Coronary artery (tissue), 2 donors: Measurements from ENCODE around the gene VPS13D.

Experiments used
- DNase-seq: peaks from one replicate; pipeline ENCODE4 v3.0.0-alpha.2; 2017; ENCODE audit warnings: low spot score
- H3K27ac ChIP-seq, 2 donors: fragments of 200-600 bp; sonication (generic); one replicate each; pipeline ENCODE4 v1.5.1; 2016 to 2019
- H3K4me3 ChIP-seq: fragments of 200-600 bp; sonication (generic); 2 replicates; pipeline ENCODE4 v1.5.1; 2016; ENCODE audit warnings: mild to moderate bottlenecking, moderate library complexity
- TF ChIP-seq, protein P1 (sequence below): fragments of 200-600 bp; sonication (generic); IDR thresholded peaks from one replicate; pipeline ENCODE4 v1.5.1; 2019; ENCODE audit warnings: antibody characterized with exemption

The VPS13D gene

DNA sequence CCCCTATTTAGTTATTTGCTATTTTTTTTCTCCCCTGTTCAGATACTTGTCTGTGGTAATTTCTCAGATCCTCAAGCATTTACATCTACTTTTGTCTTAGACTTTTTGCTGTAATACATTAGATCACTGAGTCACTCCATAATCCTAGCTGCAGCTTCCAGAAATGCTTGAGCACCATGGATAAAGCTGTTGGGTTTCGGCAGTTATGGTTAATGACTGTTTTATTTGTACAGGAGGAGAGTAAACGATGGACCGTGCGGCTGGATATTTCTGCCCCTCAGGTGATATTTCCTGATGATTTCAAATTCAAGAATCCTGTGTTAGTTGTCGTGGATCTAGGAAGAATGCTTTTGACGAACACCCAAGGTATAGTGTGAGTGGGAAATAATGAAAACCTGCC is 42.9 kb downstream of the VPS13D start:
- TF ChIP-seq, protein P1, sequence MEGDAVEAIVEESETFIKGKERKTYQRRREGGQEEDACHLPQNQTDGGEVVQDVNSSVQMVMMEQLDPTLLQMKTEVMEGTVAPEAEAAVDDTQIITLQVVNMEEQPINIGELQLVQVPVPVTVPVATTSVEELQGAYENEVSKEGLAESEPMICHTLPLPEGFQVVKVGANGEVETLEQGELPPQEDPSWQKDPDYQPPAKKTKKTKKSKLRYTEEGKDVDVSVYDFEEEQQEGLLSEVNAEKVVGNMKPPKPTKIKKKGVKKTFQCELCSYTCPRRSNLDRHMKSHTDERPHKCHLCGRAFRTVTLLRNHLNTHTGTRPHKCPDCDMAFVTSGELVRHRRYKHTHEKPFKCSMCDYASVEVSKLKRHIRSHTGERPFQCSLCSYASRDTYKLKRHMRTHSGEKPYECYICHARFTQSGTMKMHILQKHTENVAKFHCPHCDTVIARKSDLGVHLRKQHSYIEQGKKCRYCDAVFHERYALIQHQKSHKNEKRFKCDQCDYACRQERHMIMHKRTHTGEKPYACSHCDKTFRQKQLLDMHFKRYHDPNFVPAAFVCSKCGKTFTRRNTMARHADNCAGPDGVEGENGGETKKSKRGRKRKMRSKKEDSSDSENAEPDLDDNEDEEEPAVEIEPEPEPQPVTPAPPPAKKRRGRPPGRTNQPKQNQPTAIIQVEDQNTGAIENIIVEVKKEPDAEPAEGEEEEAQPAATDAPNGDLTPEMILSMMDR: no peak

DNA sequence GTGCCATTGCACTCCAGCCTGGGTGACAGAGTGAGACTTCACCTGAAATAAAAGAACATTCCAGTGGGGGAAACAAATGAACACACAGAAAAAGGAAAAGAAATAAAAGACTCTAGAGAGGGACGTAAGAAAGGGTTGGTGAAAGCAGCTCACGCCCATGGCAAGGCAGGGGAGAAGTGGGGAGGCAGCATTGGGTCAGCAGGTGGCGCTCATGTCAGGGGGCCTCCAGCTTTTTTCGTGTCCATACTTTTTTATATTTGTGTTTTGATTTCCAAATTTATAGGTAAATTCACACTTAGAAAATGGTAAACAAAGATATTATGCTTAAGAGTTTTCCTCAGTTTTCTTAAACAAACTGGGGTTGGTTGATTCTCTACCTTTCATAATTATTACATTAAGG is 45.5 kb downstream of the VPS13D start:
- no peak overlapping the region for H3K4me3 ChIP-seq
- no peak for DNase-seq
- H3K27ac ChIP-seq: no peak overlapping the region
- TF ChIP-seq, protein P1: peak; percentile 72

More for the DNA sequence above, 42.9 kb downstream of the VPS13D start:
- Histone ChIP-seq H3K4me3 (no peak overlapping the region), H3K27ac (no peak overlapping the region)
- DNase-seq: no peak

GRCh38 chr1:12276225-12276624 is 46.4 kb downstream of the VPS13D start:
- DNase-seq: no peak
- Histone ChIP-seq H3K4me3 (no peak overlapping the region), H3K27ac (no peak overlapping the region)
- TF ChIP-seq, protein P1: no peak

DNA sequence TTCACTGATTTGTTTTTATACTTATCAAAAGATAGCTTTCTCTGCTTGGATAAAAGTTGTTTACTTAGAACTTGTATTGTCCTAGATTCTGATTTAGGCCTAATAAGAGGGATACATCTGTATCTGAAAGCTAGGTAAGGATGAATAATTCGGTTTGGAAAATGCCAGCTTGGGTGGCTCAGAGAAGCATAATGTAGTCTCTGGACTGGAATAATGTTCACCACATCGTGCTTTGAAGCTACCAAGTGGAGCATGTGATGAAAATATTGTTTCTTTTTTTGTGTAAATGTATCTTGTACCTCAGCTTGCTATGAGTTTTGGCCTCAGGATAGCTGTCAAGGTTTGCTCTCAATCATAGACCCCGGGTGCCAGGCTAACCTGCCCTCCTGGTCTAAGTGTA is 49.2 kb downstream of the VPS13D start:
- no peak for DNase-seq
- Histone ChIP-seq H3K4me3 (no peak overlapping the region), H3K27ac (no peak overlapping the region)
- TF ChIP-seq, protein P1: no peak

GRCh38 chr1:12279728-12280464 is 50.1 kb downstream of the VPS13D start:
- Histone ChIP-seq H3K4me3 (no peak overlapping the region), H3K27ac (no peak overlapping the region)
- TF ChIP-seq, protein P1: no peak
- DNase-seq: no peak

DNA sequence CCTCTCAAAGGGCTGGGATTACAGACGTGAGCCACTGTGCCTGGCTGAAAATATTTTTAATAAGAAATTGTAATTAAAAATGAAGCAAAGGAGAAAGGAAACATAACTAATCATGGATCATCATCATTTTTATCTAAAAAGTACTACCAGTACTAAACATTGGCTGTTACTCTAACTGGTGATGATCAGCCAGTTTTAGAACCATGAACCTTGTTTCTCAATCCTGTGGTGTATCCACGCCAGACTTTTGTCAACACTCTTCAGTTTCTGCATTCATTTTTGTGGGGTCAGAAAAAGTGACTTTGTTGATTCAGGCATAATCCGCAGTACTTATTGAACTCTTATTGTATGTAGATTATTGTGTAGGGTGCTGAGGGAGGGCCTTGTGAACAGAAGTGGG is 52.3 kb downstream of the VPS13D start:
- Histone ChIP-seq H3K27ac (no peak overlapping the region), H3K4me3 (no peak overlapping the region)
- TF ChIP-seq, protein P1: no peak
- no peak for DNase-seq

DNA sequence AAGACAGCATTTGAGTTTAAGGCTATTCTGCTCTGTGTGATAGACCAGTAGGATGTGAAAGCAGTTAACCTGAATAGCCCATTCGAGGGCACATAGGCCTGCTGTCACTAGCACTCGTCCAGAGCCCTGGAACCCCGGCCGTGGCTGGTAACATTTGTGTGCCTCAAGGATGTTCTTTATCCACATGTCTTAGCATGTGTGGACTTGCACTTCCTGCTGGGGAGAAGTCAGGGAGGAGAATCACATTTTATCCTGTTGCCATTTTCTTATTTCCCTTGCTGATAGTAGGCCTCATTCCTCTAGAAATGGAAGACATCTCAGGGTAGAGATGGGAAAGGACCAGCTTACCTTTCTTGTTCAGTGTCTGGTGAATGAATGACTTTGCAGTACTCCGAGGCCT is 54.7 kb downstream of the VPS13D start:
- Histone ChIP-seq H3K4me3 (no peak overlapping the region), H3K27ac (no peak overlapping the region)
- no peak for DNase-seq
- TF ChIP-seq, protein P1: no peak
